K562 (cell line): ENCODE results near the gene GMDS. TPM values are rescaled to one million over a fixed set of nuclear protein-coding genes. Genes with fewer than 3 reads are reported as not detected.

ENCODE experiments used
- ATAC-seq: fragments of 200-7000 bp; cut with Tn5 transposase; 3 replicates; pipeline ENCODE4 v1.9.1; 2020; ENCODE audit warnings: moderate library complexity
- BruUV-seq: library from RNA; stranded (reverse); fragments of 400-500 nt; replicated peaks from 2 replicates; lab custom pipeline; 2021; lab: Mats Ljungman, UMichigan
- CTCF ChIA-PET: fragments of 300-600 bp; formaldehyde crosslinking; extraction: SDS; loops from one replicate; lab custom pipeline; 2021; ENCODE audit warnings: low intra/inter-chr PET ratio; lab: Yijun Ruan, JAX
- POLR2A ChIA-PET: fragments of 300-600, 350-650 bp; sonication (Branson Sonifier 250); formaldehyde crosslinking; extraction: SDS; loops from one replicate; lab custom pipeline; 2021; ENCODE audit warnings: antibody characterized with exemption, inconsistent platforms; lab: Yijun Ruan, JAX
- DNase-seq, 4 experiments: peaks; one replicate each; pipeline versions ENCODE4 v3.0.0 to v3.0.0-alpha.2; 2011 to 2018; ENCODE audit warnings: low spot score in 3 of 4, mixed read lengths in 3 of 4; ENCODE audit errors: extremely low read depth in 1 of 4
- FAIRE-seq: peaks from 2 replicates; lab custom pipeline; 2011; peaks lifted over from hg19 to GRCh38; lab: Jason Lieb, UNC
- H2AFZ ChIP-seq: 2 replicates; pipeline ENCODE4 v1.6.0; 2011; ENCODE audit warnings: low read depth, low read length, control low read depth, inconsistent platforms
- H3K27ac ChIP-seq: fragments of 200-600 bp; 3 replicates; pipeline ENCODE4 v1.8.0; 2011; ENCODE audit warnings: low read depth, mild to moderate bottlenecking, control low read depth, inconsistent platforms, low read length, moderate library complexity, mixed read lengths; ENCODE audit errors: extremely low read depth
- H3K27me3 ChIP-seq, 2 experiments: fragments of 300-600 bp in 1 of 2; 2 replicates in 1 of 2; 3 replicates in 1 of 2; pipeline versions ENCODE4 v1.6.0 to v1.8.0; 2011; ENCODE audit warnings: inconsistent platforms in 2 of 2, low read length in 2 of 2, mild to moderate bottlenecking in 1 of 2, mixed read lengths in 1 of 2, moderate library complexity in 1 of 2; ENCODE audit not compliant: control insufficient read depth in 2 of 2, insufficient read depth in 2 of 2
- H3K36me3 ChIP-seq: fragments of 300-600 bp; 3 replicates; pipeline ENCODE4 v1.8.0; 2011; ENCODE audit warnings: mild to moderate bottlenecking, low read length, inconsistent platforms; ENCODE audit not compliant: control insufficient read depth, insufficient read depth
- H3K4me1 ChIP-seq, 2 experiments: fragments of 200-600 bp in 1 of 2; replicated peaks in 1 of 2; 2 replicates in 1 of 2; 3 replicates in 1 of 2; pipeline versions ENCODE4 v1.5.1 to v1.8.0; 2011; ENCODE audit warnings: inconsistent platforms in 2 of 2, low read length in 2 of 2, mild to moderate bottlenecking in 1 of 2, mixed read lengths in 1 of 2, moderate library complexity in 1 of 2; ENCODE audit not compliant: control insufficient read depth in 2 of 2, insufficient read depth in 2 of 2
- H3K4me2 ChIP-seq: 2 replicates; pipeline ENCODE4 v1.6.1; 2011; ENCODE audit warnings: low read length, control low read depth, inconsistent platforms, mixed read lengths; ENCODE audit not compliant: insufficient read depth
- H3K4me3 ChIP-seq: fragments of 200-600 bp; sonication (generic), shearing (Covaris generic); 2 replicates; pipeline ENCODE4 v1.5.1; 2016; ENCODE audit warnings: control low read depth, inconsistent platforms
- H3K79me2 ChIP-seq: fragments of 200-600 bp; 3 replicates; pipeline ENCODE4 v1.8.0; 2011; ENCODE audit warnings: low read length, inconsistent platforms; ENCODE audit not compliant: control insufficient read depth, insufficient read depth
- H3K9ac ChIP-seq, 2 experiments: 2 replicates each; pipeline versions ENCODE4 v1.6.0 to v1.6.1; 2011; ENCODE audit warnings: low read depth in 2 of 2, low read length in 2 of 2, control low read depth in 1 of 2, inconsistent platforms in 1 of 2, mild to moderate bottlenecking in 1 of 2, mixed read lengths in 1 of 2; ENCODE audit not compliant: insufficient read depth in 1 of 2
- H3K9me1 ChIP-seq: one replicate; pipeline ENCODE4 v1.6.0; 2011; ENCODE audit warnings: inconsistent platforms, mild to moderate bottlenecking, low read length, moderate library complexity; ENCODE audit not compliant: control insufficient read depth, insufficient read depth
- H3K9me3 ChIP-seq: replicated peaks from 2 replicates; pipeline ENCODE4 v1.5.1; 2011; ENCODE audit warnings: low read depth, low read length, inconsistent platforms; ENCODE audit not compliant: control insufficient read depth, insufficient read depth
- H4K20me1 ChIP-seq: replicated peaks from 2 replicates; pipeline ENCODE4 v1.6.1; 2011; ENCODE audit warnings: low read length, inconsistent platforms, mixed read lengths; ENCODE audit not compliant: control insufficient read depth, insufficient read depth
- ADNP ChIP-seq: fragments of 200-800 bp; sonication (Bioruptor generic); IDR thresholded peaks from 2 replicates; pipeline ENCODE4 v1.6.1; 2016; ENCODE audit warnings: missing genetic modification characterization, missing compliant biosample characterization
- ETV6 ChIP-seq, 3 experiments: fragments of 150-350 bp in 1 of 3; sonication (generic) in 1 of 3; formaldehyde crosslinking in 1 of 3; IDR thresholded peaks; 2 replicates each; pipeline versions ENCODE4 v1.6.1 to v1.8.0; 2014 to 2022; ENCODE audit warnings: borderline replicate concordance in 2 of 3, low read depth in 2 of 3, antibody characterized with exemption in 1 of 3, low read length in 1 of 3, mild to moderate bottlenecking in 1 of 3, missing genetic modification reagents in 1 of 3
- ZNF398 ChIP-seq: fragments of 250-450 bp; sonication (Bioruptor Pico); IDR thresholded peaks from 2 replicates; pipeline ENCODE4 v1.8.0; 2021; ENCODE audit warnings: moderate library complexity, mild to moderate bottlenecking, inconsistent platforms
- ZNF644 ChIP-seq: fragments of 200-800 bp; sonication (Bioruptor generic); IDR thresholded peaks from 2 replicates; pipeline ENCODE4 v1.6.1; 2016; ENCODE audit warnings: low read depth, missing genetic modification characterization, missing compliant biosample characterization
- ZZZ3 ChIP-seq: fragments of 450-650 bp; IDR thresholded peaks from 2 replicates; pipeline ENCODE4 v1.6.1; 2016; ENCODE audit warnings: antibody characterized with exemption, mild to moderate bottlenecking, moderate library complexity
- WGBS: fragments of 100-300 bp; shearing (Covaris generic); methylation state at CpG from one replicate; pipeline ENCODE4 v1.1.6; 2016; ENCODE audit warnings: low coverage, mixed read lengths; ENCODE audit not compliant: insufficient coverage; ENCODE audit errors: missing lambda C conversion rate; 5-methylcytosine and 5-hydroxymethylcytosine counted together
- in situ Hi-C: fragments of 300-500 bp; cut with MboI; formaldehyde crosslinking; loops from 4 replicates; pipeline ENCODE4 v1.15.0; 2018; ENCODE audit warnings: inconsistent platforms, mixed read lengths
- intact Hi-C: fragments of 100-400 bp; cut with micrococcal nuclease; formaldehyde crosslinking; loops from 2 replicates; pipeline ENCODE4 v1.14.2; 2022
- polyA plus RNA-seq, 8 experiments: library from polyadenylated mRNA; depleted of rRNA in 4 of 8; stranded (reverse) in 5 of 8; unstranded in 3 of 8; fragments of >200 nt; fragmentation: Nextera tagmentation in 2 of 8; fragmentation: Illumina TruSeq in 1 of 8; extraction: Ambion mirVana in 2 of 8; extraction: Trizol in 1 of 8; gene quantifications; 2 replicates each; pipeline versions ENCODE4 v1.2.1 to v1.2.3, GENCODE V29; 2011 to 2014; ENCODE audit warnings: inconsistent platforms in 1 of 8, missing spikeins in 1 of 8
- total RNA-seq, 7 experiments: library from RNA; depleted of rRNA in 6 of 7; stranded (reverse); fragments of >200 nt in 6 of 7; fragmentation: Illumina TruSeq in 2 of 7; extraction: Trizol in 2 of 7; gene quantifications; 2 replicates each; pipeline versions ENCODE4 v1.2.1 to v1.2.3, GENCODE V29; 2011 to 2021; ENCODE audit warnings: low replicate concordance in 1 of 7
- TF ChIP-seq, protein P1 (sequence below): fragments of 450-650 bp; IDR thresholded peaks from 2 replicates; pipeline ENCODE4 v1.6.1; 2016; ENCODE audit warnings: mild to moderate bottlenecking, moderate library complexity

GMDS gene
- total and polyA plus RNA-seq, 9 of the 15 experiments (the other 6 are each of a cell fraction or from before 2014, with no cell fraction given) = 0.48 to 31.8 (median 13.4) TPM

DNA sequence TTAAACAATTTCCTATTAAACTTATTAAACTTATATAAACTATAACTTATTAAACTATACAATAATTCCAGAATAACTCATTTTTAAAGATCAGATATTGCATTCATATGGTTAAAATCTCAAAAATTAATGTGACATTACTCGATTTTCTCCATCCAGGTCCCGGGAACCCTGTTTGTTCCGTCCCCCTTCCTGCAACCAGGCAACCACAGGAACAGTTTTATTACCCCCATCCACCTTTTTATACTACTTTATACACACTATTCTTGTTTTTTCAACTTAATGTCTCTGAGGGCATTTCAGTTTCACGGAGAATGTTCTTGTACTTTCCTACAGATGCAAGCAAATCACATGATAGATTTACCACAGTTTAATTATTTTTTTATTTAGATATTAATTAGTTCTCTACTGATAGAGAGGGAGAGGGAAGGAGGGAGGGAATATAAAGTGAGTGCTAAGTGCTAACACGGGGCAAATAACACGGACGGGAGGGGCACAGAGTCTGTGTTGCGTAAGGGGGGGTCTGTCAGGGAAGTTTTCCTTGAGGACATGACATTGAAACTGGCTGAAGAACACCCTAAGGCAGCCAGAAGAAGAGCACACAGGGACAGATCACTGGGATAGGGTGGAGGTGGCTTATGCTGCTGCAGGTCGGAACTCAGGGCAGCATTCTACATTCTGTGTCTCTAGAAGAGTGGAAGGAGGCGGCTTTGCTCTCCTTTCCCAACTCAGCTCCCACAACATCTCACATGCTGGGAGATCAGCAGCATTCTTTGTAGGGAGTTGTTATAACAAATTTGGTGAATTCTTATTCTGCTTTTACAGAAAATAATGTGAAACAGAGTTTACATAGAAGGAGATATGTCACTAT is 410.5 kb downstream of the GMDS start:
- Histone ChIP-seq H3K27me3 (peaks cover 12 to 19% of the 10 kb centered on the region in 2 experiments; a peak in 4 of 5 replicates), H3K36me3 (no peaks in the 10 kb centered on the region), H3K27ac (no peak overlapping the region), H3K9ac (no peak overlapping the region), H3K9me3 (no peaks in the 10 kb centered on the region), H3K79me2 (no peaks in the 10 kb centered on the region), H4K20me1 (no peaks in the 10 kb centered on the region), H2AFZ (no peak overlapping the region), H3K4me2 (no peak overlapping the region), H3K9me1 (no peaks in the 10 kb centered on the region), H3K4me3 (no peak overlapping the region), H3K4me1 (no peaks in the 10 kb centered on the region)
- intact Hi-C loops = no loop called here
- POLR2A ChIA-PET = interaction anchor here (1.4 kb wide), 1 partner anchor 8 kb away, joined by 4 read pairs; no protein-coding TSS in a partner anchor
- no peak for DNase-seq
- in situ Hi-C loops = no loop called here
- CTCF ChIA-PET = no interaction called here
- FAIRE-seq = no peak
- 4% methylated on average over 10 of the region's 10 CpGs for WGBS
- no TSS peak for BruUV-seq
- ATAC-seq = no peak
- no peak for TF ChIP-seq ZNF398
- no peak for TF ChIP-seq ZNF644
- TF ChIP-seq, protein P1, sequence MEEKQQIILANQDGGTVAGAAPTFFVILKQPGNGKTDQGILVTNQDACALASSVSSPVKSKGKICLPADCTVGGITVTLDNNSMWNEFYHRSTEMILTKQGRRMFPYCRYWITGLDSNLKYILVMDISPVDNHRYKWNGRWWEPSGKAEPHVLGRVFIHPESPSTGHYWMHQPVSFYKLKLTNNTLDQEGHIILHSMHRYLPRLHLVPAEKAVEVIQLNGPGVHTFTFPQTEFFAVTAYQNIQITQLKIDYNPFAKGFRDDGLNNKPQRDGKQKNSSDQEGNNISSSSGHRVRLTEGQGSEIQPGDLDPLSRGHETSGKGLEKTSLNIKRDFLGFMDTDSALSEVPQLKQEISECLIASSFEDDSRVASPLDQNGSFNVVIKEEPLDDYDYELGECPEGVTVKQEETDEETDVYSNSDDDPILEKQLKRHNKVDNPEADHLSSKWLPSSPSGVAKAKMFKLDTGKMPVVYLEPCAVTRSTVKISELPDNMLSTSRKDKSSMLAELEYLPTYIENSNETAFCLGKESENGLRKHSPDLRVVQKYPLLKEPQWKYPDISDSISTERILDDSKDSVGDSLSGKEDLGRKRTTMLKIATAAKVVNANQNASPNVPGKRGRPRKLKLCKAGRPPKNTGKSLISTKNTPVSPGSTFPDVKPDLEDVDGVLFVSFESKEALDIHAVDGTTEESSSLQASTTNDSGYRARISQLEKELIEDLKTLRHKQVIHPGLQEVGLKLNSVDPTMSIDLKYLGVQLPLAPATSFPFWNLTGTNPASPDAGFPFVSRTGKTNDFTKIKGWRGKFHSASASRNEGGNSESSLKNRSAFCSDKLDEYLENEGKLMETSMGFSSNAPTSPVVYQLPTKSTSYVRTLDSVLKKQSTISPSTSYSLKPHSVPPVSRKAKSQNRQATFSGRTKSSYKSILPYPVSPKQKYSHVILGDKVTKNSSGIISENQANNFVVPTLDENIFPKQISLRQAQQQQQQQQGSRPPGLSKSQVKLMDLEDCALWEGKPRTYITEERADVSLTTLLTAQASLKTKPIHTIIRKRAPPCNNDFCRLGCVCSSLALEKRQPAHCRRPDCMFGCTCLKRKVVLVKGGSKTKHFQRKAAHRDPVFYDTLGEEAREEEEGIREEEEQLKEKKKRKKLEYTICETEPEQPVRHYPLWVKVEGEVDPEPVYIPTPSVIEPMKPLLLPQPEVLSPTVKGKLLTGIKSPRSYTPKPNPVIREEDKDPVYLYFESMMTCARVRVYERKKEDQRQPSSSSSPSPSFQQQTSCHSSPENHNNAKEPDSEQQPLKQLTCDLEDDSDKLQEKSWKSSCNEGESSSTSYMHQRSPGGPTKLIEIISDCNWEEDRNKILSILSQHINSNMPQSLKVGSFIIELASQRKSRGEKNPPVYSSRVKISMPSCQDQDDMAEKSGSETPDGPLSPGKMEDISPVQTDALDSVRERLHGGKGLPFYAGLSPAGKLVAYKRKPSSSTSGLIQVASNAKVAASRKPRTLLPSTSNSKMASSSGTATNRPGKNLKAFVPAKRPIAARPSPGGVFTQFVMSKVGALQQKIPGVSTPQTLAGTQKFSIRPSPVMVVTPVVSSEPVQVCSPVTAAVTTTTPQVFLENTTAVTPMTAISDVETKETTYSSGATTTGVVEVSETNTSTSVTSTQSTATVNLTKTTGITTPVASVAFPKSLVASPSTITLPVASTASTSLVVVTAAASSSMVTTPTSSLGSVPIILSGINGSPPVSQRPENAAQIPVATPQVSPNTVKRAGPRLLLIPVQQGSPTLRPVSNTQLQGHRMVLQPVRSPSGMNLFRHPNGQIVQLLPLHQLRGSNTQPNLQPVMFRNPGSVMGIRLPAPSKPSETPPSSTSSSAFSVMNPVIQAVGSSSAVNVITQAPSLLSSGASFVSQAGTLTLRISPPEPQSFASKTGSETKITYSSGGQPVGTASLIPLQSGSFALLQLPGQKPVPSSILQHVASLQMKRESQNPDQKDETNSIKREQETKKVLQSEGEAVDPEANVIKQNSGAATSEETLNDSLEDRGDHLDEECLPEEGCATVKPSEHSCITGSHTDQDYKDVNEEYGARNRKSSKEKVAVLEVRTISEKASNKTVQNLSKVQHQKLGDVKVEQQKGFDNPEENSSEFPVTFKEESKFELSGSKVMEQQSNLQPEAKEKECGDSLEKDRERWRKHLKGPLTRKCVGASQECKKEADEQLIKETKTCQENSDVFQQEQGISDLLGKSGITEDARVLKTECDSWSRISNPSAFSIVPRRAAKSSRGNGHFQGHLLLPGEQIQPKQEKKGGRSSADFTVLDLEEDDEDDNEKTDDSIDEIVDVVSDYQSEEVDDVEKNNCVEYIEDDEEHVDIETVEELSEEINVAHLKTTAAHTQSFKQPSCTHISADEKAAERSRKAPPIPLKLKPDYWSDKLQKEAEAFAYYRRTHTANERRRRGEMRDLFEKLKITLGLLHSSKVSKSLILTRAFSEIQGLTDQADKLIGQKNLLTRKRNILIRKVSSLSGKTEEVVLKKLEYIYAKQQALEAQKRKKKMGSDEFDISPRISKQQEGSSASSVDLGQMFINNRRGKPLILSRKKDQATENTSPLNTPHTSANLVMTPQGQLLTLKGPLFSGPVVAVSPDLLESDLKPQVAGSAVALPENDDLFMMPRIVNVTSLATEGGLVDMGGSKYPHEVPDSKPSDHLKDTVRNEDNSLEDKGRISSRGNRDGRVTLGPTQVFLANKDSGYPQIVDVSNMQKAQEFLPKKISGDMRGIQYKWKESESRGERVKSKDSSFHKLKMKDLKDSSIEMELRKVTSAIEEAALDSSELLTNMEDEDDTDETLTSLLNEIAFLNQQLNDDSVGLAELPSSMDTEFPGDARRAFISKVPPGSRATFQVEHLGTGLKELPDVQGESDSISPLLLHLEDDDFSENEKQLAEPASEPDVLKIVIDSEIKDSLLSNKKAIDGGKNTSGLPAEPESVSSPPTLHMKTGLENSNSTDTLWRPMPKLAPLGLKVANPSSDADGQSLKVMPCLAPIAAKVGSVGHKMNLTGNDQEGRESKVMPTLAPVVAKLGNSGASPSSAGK = no peak
- no peak for TF ChIP-seq ADNP (tag)
- TF ChIP-seq ZZZ3 = no peak
- TF ChIP-seq ETV6 (IDR thresholded peaks at IDR 0.05; ENCODE audit: borderline replicate concordance in 1 of 2, low read depth in 2 of 2, low read length in 1 of 2) = no peak
- TF ChIP-seq ETV6 (CRISPR knock-in tag; IDR thresholded peaks at IDR 0.05; ENCODE audit: borderline replicate concordance) = no peak
